Activated naive CD8-positive, alpha-beta T cell treated with anti-CD3 and anti-CD28 coated beads for 36 hours (primary cell): ENCODE data around the gene TTC9C. TPM values are rescaled to one million over a fixed set of nuclear protein-coding genes. Genes with fewer than 3 reads are reported as not detected.
"Not testable (repeated sequence)": the region's sequence is repeated elsewhere in the genome, so short reads cannot be mapped to it uniquely, and the experiment has no call there.

Experiments used
- DNase-seq: peaks from one replicate; pipeline ENCODE4 v3.0.0; 2021
- H3K27ac Mint-ChIP-seq: one replicate; pipeline ENCODE4 v1.8.0; 2022; ENCODE audit warnings: mild to moderate bottlenecking, moderate library complexity, mixed read lengths
- H3K27me3 Mint-ChIP-seq: one replicate; pipeline ENCODE4 v1.8.0; 2022; ENCODE audit warnings: mild to moderate bottlenecking, mixed read lengths
- H3K36me3 Mint-ChIP-seq: one replicate; pipeline ENCODE4 v1.8.0; 2021; ENCODE audit warnings: mild to moderate bottlenecking, mixed read lengths
- H3K4me1 Mint-ChIP-seq: one replicate; pipeline ENCODE4 v1.8.0; 2021; ENCODE audit warnings: mixed read lengths
- H3K4me3 Mint-ChIP-seq: one replicate; pipeline ENCODE4 v1.8.0; 2022; ENCODE audit warnings: mild to moderate bottlenecking, moderate library complexity, mixed read lengths
- H3K9me3 Mint-ChIP-seq: one replicate; pipeline ENCODE4 v1.8.0; 2022; ENCODE audit warnings: mixed read lengths
- total RNA-seq, 2 experiments: library from RNA; stranded (reverse); gene quantifications; one replicate each; pipeline ENCODE4 v1.2.3, GENCODE V29; 2021

TTC9C gene, protein sequence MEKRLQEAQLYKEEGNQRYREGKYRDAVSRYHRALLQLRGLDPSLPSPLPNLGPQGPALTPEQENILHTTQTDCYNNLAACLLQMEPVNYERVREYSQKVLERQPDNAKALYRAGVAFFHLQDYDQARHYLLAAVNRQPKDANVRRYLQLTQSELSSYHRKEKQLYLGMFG
- 10 to 100 TPM; 29.3 to 33.4 TPM for total RNA-seq

DNA sequence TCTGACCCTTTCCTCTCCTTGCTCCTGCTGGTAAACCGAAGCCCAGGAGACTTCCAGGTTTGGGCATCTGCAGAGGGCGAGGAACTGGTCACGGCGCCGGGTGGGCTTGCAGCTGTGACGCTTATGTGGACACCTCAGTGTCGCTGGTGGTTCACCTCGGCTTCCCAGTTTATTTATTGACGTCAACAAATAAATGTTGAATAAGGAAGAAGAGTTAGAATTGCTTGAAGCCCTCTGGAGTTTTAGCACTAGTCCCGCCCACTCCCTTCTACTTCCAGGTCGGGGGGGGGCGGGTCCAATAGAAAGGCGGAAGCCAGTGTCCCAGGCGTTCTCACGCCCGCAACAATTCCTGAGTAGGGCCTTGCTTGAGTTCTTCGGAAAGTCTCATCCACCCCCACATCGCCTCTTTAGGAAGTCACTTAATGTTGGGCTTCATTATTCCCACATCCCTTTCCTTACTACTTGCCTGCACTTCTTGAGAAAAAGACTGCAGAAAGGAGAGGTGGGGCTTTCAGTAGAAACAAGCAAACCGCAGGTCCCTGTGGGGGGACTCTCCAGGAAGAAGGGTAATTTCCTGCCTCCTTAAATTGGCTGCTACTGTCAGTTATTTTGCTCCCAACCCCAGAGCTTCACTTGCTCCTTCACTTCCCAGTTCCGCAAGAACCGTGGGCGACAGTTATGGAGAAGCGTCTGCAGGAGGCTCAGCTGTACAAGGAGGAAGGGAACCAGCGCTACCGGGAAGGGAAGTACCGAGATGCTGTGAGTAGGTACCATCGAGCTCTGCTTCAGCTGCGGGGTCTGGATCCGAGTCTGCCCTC lies at the start of gene TTC9C:
Gene TTC9C (plus strand): TSS at position 316 of the 818 bp plus-strand sequence. CDS start 363 bp downstream, at position 679.
- Mint-ChIP-seq H3K9me3 (no peaks in the 10 kb centered on the region), H3K4me1 (peaks cover 33% of the 10 kb centered on the region), H3K27me3 (peaks cover 3% of the 10 kb centered on the region), H3K27ac (peak within 1 kb of the TSS; percentile 98), H3K36me3 (peaks cover 41% of the 10 kb centered on the region), H3K4me3 (peak within 1 kb of the TSS; percentile 99)
- peak; percentile 77 for DNase-seq

DNA sequence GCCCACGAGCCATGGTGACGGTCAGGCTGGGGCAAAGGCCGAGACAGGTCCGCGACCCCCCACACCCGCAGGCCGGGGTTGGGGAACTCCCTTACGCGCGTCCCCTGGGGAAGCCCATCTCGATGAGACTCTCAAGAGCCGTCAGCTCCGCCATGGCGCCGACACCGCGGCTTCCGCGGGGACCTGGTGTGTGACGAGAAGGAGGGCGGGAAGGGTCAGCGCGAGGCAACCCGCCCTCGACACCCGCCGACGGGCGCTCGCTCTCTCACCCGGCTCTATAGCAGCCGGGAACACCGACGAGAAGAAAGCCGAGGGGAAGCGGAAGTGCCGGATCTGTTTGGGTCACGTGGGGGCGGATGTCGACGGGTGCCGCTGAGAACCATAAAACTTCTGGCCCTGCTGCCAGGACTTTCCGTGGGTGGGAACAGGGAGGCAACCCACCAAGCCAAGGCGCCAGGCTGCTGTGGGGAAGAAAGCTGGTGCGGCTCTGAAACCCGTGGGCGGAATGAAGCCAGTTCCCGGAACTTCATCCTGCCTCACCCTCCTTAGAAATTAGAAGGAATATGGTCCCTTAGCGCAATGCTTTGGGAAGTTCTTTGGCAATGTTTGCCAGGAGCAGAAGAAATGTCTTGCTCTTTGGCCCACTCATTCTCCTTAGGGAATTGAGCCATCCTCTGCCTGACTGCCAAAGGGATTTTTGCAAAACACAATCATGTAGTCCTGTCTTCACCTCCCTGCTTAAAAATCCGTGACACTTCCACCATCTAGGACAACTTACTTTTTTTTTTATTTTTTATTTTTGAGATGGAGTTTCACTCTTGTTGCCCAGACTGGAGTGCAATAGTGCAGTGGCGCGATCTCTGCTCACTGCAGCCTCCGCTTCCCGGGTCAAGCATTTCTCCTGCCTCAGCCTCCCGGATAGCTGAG lies 49.3 kb upstream of the TTC9C start, which contains the start of gene UBXN1:
Gene UBXN1 (minus strand): TSS at position 304 of the 927 bp plus-strand sequence. CDS start 150 bp downstream, at position 154.
- H3K9me3 Mint-ChIP-seq: no peaks in the 10 kb centered on the region
- H3K27ac Mint-ChIP-seq: peak within 1 kb of the TSS; percentile 89
- peaks cover 34% of the 10 kb centered on the region for H3K4me1 Mint-ChIP-seq
- H3K36me3 Mint-ChIP-seq: peaks cover 27% of the 10 kb centered on the region
- DNase-seq: peak; percentile 88
- H3K4me3 Mint-ChIP-seq: peak within 1 kb of the TSS; percentile 90
- no peaks in the 10 kb centered on the region for H3K27me3 Mint-ChIP-seq

DNA sequence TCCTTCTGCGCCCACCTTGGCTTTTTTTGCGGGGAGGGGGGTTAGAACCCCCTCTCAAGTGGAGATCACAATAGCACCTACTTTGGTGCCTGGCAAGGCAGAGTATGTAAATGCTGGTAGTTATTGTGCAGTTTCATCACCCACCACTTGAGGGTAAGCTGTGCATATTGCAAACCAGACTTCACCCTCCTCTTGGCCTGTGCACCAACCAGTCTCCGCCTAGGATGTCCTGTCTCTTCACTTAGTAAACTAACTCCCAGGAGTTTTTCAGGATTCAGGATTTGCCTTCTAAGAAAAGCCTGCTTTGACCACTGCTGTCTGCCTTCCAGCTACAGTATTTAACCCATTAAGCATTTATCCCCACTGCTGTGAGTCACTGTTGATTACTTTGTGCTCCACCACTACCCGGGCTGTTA lies 47.5 kb upstream of the TTC9C start:
- Mint-ChIP-seq H3K4me3 (peak overlapping the region; percentile 42), H3K36me3 (peaks cover 19% of the 10 kb centered on the region), H3K4me1 (peaks cover 32% of the 10 kb centered on the region), H3K27ac (peak overlapping the region; percentile 75), H3K9me3 (no peaks in the 10 kb centered on the region), H3K27me3 (no peaks in the 10 kb centered on the region)
- DNase-seq: peak; percentile 38

DNA sequence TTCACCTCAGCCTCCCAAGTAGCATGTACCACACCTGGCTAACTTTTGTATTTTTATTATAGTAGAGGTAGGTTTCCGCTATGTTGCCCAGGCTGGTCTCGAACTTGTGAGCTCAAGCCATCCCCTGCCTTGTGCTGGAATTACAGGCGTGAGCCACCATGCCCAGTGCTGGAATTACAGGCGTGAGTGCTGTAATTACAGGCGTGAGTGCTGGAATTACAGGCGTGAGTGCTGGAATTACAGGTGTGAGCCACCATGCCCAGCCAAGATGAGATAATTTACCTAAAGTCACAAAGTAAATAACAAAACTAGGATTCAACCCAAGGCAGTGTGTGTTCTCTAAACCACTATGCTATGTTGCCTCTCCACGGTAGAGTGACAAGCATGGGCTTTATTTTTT lies 45.8 kb upstream of the TTC9C start:
- no peak for DNase-seq
- Mint-ChIP-seq H3K27ac (no peak overlapping the region), H3K4me3 (no peak overlapping the region), H3K4me1 (peaks cover 20% of the 10 kb centered on the region), H3K27me3 (peaks cover 10% of the 10 kb centered on the region), H3K9me3 (no peaks in the 10 kb centered on the region), H3K36me3 (peaks cover 9% of the 10 kb centered on the region)

DNA sequence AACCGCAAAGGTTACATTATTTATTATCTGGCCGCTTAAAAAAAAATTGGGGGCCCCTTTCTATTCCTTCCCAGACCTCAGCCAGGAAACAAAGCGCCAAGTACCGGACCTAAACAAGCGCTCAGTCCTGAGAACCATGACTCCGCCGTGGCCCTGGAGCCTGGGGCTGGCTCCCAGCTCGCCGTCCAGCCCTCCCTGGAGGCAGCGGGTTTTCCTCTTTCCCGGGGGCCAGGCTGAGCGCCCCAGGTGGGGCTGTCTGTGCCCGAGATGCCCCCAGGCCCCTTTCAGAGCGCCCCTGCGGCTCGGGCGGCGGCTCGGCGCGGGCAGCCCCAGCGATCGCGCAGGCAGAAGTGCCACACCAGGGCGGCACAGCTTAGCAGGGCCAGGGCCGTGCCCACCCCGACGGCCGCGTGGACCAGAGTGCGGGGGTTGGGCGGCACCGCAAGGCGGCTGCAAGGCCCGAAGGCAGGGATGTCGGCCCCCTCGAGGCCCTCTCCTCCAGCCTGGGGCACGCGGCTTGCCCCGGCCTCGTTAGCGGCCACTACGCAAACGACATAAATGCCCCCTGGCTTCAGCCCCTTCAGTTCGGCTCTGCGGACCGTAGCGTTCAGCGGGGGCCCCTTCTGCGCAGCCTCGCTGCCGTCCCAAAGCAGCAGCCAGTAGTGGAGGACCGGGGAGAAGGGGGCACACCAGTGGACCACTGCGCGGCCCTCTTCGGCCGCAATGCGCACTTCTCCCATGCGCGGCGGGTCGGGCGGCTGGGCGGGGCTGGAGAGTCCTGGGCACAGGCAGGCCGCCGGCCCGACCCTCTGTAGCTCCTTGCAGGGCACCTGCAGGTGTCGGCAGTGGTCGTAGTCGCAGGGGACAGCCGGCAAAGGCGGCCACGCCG lies 40.5 kb upstream of the TTC9C start:
- Mint-ChIP-seq H3K27me3 (peaks cover 19% of the 10 kb centered on the region), H3K4me1 (no peaks in the 10 kb centered on the region), H3K9me3 (no peaks in the 10 kb centered on the region), H3K27ac (no peak overlapping the region), H3K36me3 (peaks cover 12% of the 10 kb centered on the region), H3K4me3 (no peak overlapping the region)
- DNase-seq: no peak

DNA sequence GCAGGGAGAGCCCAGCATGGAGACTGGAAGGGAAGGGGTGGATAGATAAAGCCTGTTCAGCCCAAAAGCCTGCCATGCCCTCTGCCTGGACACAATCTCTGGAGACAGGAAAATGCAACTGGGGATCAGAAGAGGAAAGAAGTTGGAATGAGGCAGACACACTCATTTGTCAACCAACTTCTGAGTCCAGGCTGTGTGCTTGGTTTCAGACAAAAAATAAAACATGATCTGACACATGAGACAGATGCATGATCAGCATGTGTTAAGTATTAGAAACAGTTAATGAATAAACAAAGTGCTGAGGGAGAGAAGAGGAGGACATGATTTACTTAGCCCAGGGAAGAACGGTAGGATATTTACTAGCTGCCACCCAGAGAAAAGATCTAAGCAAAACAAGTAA lies 39.8 kb upstream of the TTC9C start:
- peaks cover 15% of the 10 kb centered on the region for H3K36me3 Mint-ChIP-seq
- no peak overlapping the region for H3K27ac Mint-ChIP-seq
- DNase-seq: no peak
- H3K4me3 Mint-ChIP-seq: no peak overlapping the region
- no peaks in the 10 kb centered on the region for H3K9me3 Mint-ChIP-seq
- no peaks in the 10 kb centered on the region for H3K4me1 Mint-ChIP-seq
- peaks cover 19% of the 10 kb centered on the region for H3K27me3 Mint-ChIP-seq

DNA sequence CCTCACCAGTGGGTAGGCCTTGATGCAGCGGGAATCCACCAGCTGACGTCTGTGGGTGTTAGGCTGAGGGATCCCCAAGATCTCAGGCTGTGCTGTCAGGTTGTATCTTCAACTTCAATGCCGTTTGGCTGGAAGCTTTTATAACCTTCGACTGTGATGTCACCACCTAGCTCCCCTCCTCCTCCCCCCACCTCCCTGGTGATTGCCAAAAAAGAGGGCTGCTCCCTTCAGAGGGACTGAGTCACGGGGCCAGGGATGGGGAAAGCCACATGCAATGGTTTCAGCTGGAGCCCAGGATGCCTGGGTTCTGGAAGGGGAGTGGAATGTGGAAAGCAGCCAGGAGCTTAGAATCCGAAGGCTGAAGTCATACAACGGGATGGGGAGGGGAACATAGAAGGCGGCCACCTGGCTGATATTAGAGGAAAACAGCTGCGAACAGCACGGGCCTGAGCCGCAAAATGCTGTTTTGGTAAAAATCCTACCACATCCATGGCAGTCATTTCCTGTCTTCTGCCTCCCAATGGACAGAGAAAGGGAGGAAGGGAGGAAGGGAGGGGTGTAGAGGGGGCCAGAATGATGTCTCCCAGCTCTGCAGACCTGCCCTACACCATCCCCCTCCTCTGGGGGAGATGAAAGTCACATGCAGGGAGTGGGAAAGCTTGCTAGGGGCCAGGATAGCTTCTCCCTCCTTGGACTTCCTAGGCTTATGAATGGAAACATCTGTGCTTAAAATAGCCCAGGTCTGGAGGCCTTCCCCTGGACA lies 38.7 kb upstream of the TTC9C start, which contains the start of gene LRRN4CL:
Gene LRRN4CL (minus strand): TSS at position 110 of the 763 bp plus-strand sequence. CDS start 1,022 bp downstream, outside the sequence.
- no peaks in the 10 kb centered on the region for H3K9me3 Mint-ChIP-seq
- peaks cover 15% of the 10 kb centered on the region for H3K36me3 Mint-ChIP-seq
- no peaks in the 10 kb centered on the region for H3K4me1 Mint-ChIP-seq
- no peak for DNase-seq
- peaks cover 19% of the 10 kb centered on the region for H3K27me3 Mint-ChIP-seq
- H3K27ac Mint-ChIP-seq: no peak within 1 kb of the TSS
- no peak within 1 kb of the TSS for H3K4me3 Mint-ChIP-seq

DNA sequence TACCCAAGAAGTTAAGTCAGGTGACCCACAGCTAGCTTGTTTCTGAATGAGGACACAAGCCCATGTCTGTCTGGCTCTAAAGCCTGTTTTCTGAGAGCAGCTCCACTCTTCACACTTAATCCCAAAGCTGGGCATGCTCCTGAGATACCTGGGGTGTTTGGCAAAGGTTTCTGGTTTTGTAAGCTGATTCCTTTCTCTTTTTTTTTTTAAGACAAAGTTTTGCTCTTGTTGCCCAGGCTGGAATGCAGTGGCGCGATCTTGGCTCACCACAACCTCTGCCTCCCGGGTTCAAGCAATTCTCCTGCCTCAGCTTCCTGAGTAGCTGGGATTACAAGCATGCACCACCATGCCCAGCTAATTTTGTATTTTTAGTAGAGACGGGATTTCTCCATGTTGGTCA lies 34.7 kb upstream of the TTC9C start:
- not testable (repeated sequence) for H3K9me3 Mint-ChIP-seq, H3K27ac Mint-ChIP-seq, H3K4me3 Mint-ChIP-seq, DNase-seq, H3K27me3 Mint-ChIP-seq, H3K4me1 Mint-ChIP-seq
- peaks cover 12% of the 10 kb centered on the region for H3K36me3 Mint-ChIP-seq

DNA sequence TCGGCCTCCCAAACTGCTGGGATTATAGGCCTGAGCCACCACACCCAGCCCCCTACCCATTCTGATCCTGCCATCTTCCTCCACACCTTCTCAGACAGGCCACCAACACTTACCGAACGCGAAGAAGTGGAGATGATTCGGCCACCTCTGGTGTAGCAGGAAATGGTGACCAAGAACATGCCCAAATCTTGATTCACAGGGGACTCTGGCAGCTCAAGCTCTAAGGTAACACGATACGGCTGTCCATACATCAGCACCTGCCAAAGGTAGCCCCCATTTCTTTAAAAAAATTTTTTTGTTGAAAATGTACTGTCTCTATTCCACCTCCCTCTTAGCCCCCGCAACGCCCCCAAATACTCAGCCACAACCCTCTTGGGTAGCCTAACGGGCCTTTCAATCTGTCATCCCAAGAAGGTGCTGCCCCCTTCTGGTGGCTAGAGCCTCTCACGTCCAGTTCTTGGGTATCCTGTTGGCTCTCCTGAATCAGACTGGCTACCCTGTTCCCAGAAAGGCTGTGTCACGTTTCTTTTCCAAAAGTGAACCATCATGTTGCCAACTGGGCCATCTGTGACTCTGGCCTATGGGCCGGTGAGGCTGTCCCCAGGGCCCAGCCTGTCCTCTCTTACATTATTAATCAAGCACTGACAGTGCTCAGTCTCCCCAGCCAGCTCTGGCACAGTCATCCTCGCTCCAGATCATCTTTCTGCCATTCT lies 33.7 kb upstream of the TTC9C start:
- H3K4me1 Mint-ChIP-seq: no peaks in the 10 kb centered on the region
- H3K4me3 Mint-ChIP-seq: no peak overlapping the region
- H3K27ac Mint-ChIP-seq: no peak overlapping the region
- no peaks in the 10 kb centered on the region for H3K9me3 Mint-ChIP-seq
- no peaks in the 10 kb centered on the region for H3K27me3 Mint-ChIP-seq
- H3K36me3 Mint-ChIP-seq: peaks cover 11% of the 10 kb centered on the region
- peak; percentile 73 for DNase-seq

DNA sequence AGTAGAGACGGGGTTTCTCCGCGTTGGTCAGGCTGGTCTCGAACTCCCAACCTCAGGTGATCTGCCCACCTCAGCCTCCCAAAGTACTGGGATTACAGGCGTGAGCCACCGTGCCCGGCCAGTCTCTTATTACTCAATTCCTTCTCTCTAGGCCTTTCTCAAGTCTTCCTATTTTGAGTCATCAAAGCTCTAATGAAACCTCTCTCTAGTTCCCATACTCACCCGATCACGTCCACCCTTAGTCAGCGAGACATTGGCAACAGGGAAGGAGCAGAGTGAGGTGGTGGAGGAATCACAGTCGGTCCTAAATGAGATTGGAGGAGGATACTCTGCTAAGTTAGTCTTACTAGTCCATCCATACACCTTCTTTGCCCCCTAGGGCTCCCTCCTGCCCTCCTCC lies 26.0 kb upstream of the TTC9C start:
- no peaks in the 10 kb centered on the region for H3K9me3 Mint-ChIP-seq
- peaks cover 13% of the 10 kb centered on the region for H3K36me3 Mint-ChIP-seq
- H3K4me3 Mint-ChIP-seq: no peak overlapping the region
- DNase-seq: no peak
- no peaks in the 10 kb centered on the region for H3K27me3 Mint-ChIP-seq
- H3K27ac Mint-ChIP-seq: no peak overlapping the region
- peaks cover 12% of the 10 kb centered on the region for H3K4me1 Mint-ChIP-seq

DNA sequence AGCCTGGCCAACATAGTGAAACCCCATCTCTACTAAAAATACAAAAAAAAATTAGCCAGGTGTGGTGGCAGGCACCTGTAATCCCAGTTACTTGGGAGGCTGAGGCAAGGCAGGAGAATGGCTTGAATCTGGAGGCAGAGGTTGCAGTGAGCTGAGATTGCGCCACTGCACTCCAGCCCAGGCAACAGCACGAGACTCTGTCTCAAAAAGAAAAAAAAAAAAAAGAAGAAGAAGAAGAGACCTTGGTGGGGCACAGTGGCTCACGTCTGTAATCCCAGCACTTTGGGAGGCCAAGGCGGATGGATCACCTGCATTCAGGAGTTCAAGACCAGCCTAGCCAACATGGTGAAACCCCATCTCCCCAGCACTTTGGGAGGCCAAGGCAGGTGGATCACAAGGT lies 24.4 kb upstream of the TTC9C start:
- H3K9me3 Mint-ChIP-seq, DNase-seq, H3K4me3 Mint-ChIP-seq, H3K27me3 Mint-ChIP-seq, H3K27ac Mint-ChIP-seq: not testable (repeated sequence)
- H3K36me3 Mint-ChIP-seq: peaks cover 16% of the 10 kb centered on the region
- H3K4me1 Mint-ChIP-seq: peaks cover 28% of the 10 kb centered on the region

DNA sequence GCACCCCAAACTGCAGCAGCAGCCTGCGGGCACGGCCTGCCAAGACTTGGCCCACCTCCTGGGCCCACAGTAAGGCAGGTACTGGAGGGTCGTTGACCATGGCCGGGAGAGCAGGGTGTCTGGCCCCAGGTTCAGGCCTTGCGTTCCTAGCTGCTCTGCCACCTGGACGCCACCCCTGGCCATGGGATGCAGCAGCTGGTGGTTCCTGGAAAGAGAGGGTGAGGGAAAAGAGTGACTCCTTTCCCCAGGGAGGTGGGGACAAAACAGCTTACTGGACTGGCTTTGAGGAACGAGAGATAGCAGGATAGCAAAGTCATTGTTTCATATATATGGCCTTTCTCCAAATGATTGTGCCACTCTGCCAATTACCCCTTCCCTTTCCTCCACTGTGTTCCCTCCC lies 22.9 kb upstream of the TTC9C start:
- peaks cover 39% of the 10 kb centered on the region for H3K4me1 Mint-ChIP-seq
- peak overlapping the region; percentile 76 for H3K27ac Mint-ChIP-seq
- no peaks in the 10 kb centered on the region for H3K27me3 Mint-ChIP-seq
- DNase-seq: no peak
- H3K9me3 Mint-ChIP-seq: no peaks in the 10 kb centered on the region
- peak overlapping the region; percentile 85 for H3K4me3 Mint-ChIP-seq
- peaks cover 27% of the 10 kb centered on the region for H3K36me3 Mint-ChIP-seq
